GM19467 (cell line): Measurements from ENCODE around the gene DBNL.

Experiments
- ATAC-seq: cut with Tn5 transposase; IDR thresholded peaks from one replicate; pipeline ENCODE4 v1.9.1; 2021; ENCODE audit warnings: mild to moderate bottlenecking, moderate library complexity; ENCODE audit not compliant: unreplicated experiment

DBNL gene

DNA sequence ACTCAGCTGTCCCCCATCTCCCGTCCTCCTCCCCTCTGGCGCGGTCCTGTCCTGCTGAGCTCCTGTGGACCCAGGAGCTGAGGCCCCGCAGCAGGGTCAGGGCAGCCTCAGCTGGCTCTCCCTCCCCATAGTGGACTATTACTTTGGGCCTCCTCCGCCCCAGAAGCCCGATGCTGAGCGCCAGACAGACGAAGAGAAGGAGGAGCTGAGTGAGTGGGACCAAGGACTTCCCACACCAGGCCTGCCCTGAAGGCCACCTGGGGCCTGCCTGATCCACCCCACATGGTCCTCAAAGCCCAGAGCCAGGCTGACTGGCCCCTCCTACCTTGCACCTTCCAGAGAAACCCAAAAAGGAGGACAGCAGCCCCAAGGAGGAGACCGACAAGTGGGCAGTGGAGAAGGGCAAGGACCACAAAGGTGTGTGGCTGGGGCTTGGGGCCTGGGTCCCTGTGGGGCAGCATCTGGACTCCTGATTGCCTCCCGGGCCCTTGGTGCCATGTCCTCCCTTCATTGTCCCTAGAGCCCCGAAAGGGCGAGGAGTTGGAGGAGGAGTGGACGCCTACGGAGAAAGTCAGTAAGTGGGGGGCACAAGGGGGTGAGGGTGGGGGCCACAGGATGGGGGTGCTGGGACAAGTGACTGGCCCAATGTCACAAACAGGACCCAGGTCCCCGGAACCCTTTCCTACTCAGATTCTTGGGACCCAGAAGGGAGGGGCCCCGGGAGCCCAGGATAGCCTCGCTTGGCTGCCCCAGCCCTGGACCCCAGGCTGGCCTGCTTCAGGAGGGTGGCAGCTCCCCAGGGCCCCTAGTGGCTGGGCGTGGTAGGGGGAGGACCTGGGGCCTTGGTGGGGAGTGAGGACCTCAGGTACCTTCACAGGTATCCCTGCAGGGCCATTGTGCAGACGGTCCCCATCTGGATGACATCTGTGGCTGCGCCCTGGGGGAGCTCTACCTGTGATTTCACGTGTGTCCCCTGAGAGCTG, 64.6 kb downstream of the DBNL start:
- no peak for ATAC-seq

DNA sequence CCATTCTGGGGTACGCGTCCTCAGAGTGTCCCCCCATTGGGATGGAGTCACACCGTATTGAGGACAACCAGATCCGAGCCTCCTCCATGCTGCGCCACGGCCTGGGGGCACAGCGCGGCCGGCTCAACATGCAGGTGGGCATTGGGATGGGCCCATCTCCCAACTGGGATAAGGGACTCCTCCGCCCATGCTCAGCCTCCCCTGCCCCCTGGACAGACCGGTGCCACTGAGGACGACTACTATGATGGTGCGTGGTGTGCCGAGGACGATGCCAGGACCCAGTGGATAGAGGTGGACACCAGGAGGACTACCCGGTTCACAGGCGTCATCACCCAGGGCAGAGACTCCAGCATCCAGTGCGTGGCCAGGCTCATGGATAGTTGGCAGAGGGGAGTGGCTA, 65.5 kb downstream of the DBNL start:
- no peak for ATAC-seq

DNA sequence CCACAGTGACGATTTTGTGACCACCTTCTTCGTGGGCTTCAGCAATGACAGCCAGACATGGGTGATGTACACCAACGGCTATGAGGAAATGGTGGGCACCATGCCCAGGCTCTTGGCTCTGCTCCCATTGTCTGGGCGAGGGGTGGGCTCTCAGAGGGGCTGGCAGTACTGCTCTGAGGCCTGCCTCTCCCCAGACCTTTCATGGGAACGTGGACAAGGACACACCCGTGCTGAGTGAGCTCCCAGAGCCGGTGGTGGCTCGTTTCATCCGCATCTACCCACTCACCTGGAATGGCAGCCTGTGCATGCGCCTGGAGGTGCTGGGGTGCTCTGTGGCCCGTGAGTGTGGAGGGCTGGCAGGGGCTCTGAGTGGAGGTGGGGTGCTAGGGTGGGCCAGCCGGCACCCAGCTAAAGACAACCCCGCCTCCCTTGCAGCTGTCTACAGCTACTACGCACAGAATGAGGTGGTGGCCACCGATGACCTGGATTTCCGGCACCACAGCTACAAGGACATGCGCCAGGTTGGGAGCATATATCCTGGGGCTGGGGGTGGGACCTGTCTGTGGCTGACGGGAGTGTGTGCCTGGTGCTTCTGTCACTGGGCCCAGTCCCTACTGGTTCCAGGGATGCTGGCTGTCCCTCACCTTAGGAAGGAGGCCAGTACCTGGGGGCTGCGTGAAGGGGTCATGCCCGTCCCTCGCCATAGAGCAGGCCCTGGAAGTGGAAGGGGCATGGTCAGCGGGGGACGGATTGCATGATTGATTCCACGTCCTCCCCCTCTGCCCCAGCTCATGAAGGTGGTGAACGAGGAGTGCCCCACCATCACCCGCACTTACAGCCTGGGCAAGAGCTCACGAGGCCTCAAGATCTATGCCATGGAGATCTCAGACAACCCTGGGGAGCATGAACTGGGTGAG, 66.5 kb downstream of the DBNL start:
- no peak for ATAC-seq
